ENCODE results near the gene WDR90.

DNA sequence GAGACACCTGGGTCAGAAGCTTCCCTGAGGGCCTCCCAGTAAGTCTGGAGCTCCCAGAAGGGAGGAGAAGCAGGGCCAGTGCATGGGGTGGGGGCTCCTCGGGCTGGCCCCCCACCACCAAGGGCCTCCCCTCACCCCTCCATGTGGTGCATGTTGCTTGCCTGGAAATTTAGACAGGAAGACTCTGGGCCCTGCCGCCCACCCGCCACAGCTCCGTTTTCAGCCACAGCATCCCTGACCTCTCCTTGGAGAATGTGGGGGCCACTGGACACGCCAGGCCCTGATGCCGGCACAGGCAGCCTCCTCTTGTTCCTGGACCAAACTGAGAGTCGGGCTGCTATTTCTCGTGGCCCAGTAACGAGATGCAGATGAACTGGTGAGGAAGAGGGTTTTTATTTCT is 10.3 kb upstream of the WDR90 start:
- TF ChIP-seq EP300 (conservative IDR thresholded peaks at IDR 0.05; ENCODE audit: poor library complexity, severe bottlenecking) (no peak), POLR2AphosphoS5 (IDR thresholded peaks at IDR 0.05) (no peak), TAF1 (IDR thresholded peaks at IDR 0.05; ENCODE audit: low read depth) (no peak), SMC3 (conservative IDR thresholded peaks at IDR 0.05; ENCODE audit: poor library complexity) (no peak), EZH2 (IDR thresholded peaks at IDR 0.05; ENCODE audit: borderline replicate concordance, insufficient read depth, low read length, poor library complexity, severe bottlenecking) (no peak)
- TF ChIP-seq, protein P1, sequence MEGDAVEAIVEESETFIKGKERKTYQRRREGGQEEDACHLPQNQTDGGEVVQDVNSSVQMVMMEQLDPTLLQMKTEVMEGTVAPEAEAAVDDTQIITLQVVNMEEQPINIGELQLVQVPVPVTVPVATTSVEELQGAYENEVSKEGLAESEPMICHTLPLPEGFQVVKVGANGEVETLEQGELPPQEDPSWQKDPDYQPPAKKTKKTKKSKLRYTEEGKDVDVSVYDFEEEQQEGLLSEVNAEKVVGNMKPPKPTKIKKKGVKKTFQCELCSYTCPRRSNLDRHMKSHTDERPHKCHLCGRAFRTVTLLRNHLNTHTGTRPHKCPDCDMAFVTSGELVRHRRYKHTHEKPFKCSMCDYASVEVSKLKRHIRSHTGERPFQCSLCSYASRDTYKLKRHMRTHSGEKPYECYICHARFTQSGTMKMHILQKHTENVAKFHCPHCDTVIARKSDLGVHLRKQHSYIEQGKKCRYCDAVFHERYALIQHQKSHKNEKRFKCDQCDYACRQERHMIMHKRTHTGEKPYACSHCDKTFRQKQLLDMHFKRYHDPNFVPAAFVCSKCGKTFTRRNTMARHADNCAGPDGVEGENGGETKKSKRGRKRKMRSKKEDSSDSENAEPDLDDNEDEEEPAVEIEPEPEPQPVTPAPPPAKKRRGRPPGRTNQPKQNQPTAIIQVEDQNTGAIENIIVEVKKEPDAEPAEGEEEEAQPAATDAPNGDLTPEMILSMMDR (IDR thresholded peaks at IDR 0.05; ENCODE audit: poor library complexity, severe bottlenecking), result no peak
- TF ChIP-seq, protein P2, sequence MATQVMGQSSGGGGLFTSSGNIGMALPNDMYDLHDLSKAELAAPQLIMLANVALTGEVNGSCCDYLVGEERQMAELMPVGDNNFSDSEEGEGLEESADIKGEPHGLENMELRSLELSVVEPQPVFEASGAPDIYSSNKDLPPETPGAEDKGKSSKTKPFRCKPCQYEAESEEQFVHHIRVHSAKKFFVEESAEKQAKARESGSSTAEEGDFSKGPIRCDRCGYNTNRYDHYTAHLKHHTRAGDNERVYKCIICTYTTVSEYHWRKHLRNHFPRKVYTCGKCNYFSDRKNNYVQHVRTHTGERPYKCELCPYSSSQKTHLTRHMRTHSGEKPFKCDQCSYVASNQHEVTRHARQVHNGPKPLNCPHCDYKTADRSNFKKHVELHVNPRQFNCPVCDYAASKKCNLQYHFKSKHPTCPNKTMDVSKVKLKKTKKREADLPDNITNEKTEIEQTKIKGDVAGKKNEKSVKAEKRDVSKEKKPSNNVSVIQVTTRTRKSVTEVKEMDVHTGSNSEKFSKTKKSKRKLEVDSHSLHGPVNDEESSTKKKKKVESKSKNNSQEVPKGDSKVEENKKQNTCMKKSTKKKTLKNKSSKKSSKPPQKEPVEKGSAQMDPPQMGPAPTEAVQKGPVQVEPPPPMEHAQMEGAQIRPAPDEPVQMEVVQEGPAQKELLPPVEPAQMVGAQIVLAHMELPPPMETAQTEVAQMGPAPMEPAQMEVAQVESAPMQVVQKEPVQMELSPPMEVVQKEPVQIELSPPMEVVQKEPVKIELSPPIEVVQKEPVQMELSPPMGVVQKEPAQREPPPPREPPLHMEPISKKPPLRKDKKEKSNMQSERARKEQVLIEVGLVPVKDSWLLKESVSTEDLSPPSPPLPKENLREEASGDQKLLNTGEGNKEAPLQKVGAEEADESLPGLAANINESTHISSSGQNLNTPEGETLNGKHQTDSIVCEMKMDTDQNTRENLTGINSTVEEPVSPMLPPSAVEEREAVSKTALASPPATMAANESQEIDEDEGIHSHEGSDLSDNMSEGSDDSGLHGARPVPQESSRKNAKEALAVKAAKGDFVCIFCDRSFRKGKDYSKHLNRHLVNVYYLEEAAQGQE (IDR thresholded peaks at IDR 0.05; ENCODE audit: borderline replicate concordance), result no peak

Measured in neural cell (in vitro differentiated cells).